Measurements from ENCODE around the gene ZNF691. TPM values are rescaled to one million over a fixed set of nuclear protein-coding genes. Genes with fewer than 3 reads are reported as not detected.

ZNF691 gene
- total RNA-seq, 1 experiment from 2014 or later: 16.6 TPM

GRCh38 chr1:42851960-42852607 lies 5.7 kb downstream of the ZNF691 start:
- peaks cover 38% of the 10 kb centered on the region for H3K36me3 Mint-ChIP-seq
- H3K4me1 Mint-ChIP-seq: peaks cover 17% of the 10 kb centered on the region
- H3K4me3 Mint-ChIP-seq: no peak overlapping the region
- DNase-seq (ENCODE audit: low spot score) (no peak), ATAC-seq (no peak)
- POLR2A ChIA-PET: interaction anchor here (0.6 kb wide), 1 partner anchor 1860 kb away, joined by 3 read pairs; no protein-coding TSS in a partner anchor
- no peak overlapping the region for H3K27ac Mint-ChIP-seq
- CTCF ChIA-PET: no interaction called here
- H3K9me3 Mint-ChIP-seq: peaks cover 14% of the 10 kb centered on the region
- peaks cover 4% of the 10 kb centered on the region for H3K27me3 Mint-ChIP-seq (ENCODE audit: low read depth)
- TF ChIP-seq TCF7 (CRISPR knock-in tag; IDR thresholded peaks at IDR 0.05; ENCODE audit: low read depth) (no peak), TEAD1 (CRISPR knock-in tag; IDR thresholded peaks at IDR 0.05) (no peak), NFE2L1 (CRISPR knock-in tag; IDR thresholded peaks at IDR 0.05) (no peak)

GRCh38 chr1:42852608-42852980 lies 6.2 kb downstream of the ZNF691 start:
- Mint-ChIP-seq H3K27me3 (ENCODE audit: low read depth) (peaks cover 4% of the 10 kb centered on the region), H3K4me1 (peaks cover 12% of the 10 kb centered on the region), H3K27ac (no peak overlapping the region), H3K9me3 (peaks cover 19% of the 10 kb centered on the region), H3K4me3 (no peak overlapping the region), H3K36me3 (peaks cover 42% of the 10 kb centered on the region)
- TF ChIP-seq NR3C1 (CRISPR knock-in tag; conservative IDR thresholded peaks at IDR 0.05; ENCODE audit: low read depth) (no peak), HMGXB4 (CRISPR knock-in tag; IDR thresholded peaks at IDR 0.05) (no peak)
- CTCF ChIA-PET: no interaction called here
- DNase-seq (ENCODE audit: low spot score) (no peak), ATAC-seq (no peak)
- POLR2A ChIA-PET: no interaction called here

GRCh38 chr1:42853116-42853884 lies 6.9 kb downstream of the ZNF691 start:
- Mint-ChIP-seq H3K27me3 (ENCODE audit: low read depth) (peaks cover 4% of the 10 kb centered on the region), H3K9me3 (peaks cover 26% of the 10 kb centered on the region), H3K4me1 (peaks cover 4% of the 10 kb centered on the region), H3K4me3 (no peak overlapping the region), H3K27ac (no peak overlapping the region), H3K36me3 (peaks cover 47% of the 10 kb centered on the region)
- ChIA-PET POLR2A (no interaction called here), CTCF (no interaction called here)
- DNase-seq (ENCODE audit: low spot score): no peak
- no peak for ATAC-seq
- TF ChIP-seq ZMAT4 (CRISPR knock-in tag; IDR thresholded peaks at IDR 0.05) (no peak), ESRRA (CRISPR knock-in tag; IDR thresholded peaks at IDR 0.05; ENCODE audit: borderline replicate concordance) (no peak), GABPB1 (CRISPR knock-in tag; IDR thresholded peaks at IDR 0.05) (no peak), ZNF138 (CRISPR knock-in tag; conservative IDR thresholded peaks at IDR 0.05) (no peak), USF2 (CRISPR knock-in tag; IDR thresholded peaks at IDR 0.05) (no peak), ZNF317 (CRISPR knock-in tag; IDR thresholded peaks at IDR 0.05; ENCODE audit: borderline replicate concordance, low read depth) (no peak), NR2C2 (CRISPR knock-in tag; IDR thresholded peaks at IDR 0.05) (no peak), E2F1 (CRISPR knock-in tag; IDR thresholded peaks at IDR 0.05) (no peak), ZNF281 (CRISPR knock-in tag; IDR thresholded peaks at IDR 0.05) (no peak), E2F5 (CRISPR knock-in tag; IDR thresholded peaks at IDR 0.05) (no peak), ZNF263 (CRISPR knock-in tag; IDR thresholded peaks at IDR 0.05; ENCODE audit: low read depth) (no peak), GRHL2 (CRISPR knock-in tag; IDR thresholded peaks at IDR 0.05; ENCODE audit: insufficient replicate concordance, severe bottlenecking) (no peak)
